Measurements from ENCODE around the gene TINAGL1.

DNA sequence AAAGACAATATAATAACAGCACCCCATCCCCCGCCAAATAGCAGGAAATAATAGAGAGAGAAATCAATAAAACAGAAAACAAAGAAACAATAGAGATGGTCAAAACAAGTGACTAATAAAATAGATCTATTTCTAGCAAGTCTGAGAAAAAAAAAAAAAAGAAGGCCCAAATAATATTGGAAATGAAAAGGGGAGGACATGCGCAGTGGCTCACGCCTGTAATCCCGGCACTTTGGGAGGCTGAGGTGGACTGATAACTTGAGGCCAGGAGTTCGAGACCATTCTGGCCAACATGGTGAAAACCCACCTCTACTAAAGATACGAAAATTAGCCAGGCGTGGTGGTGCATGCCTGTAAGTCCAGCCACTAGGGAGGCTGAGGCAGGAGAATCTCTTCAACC, 22.7 kb downstream of the TINAGL1 start:
- TF ChIP-seq, protein P1, sequence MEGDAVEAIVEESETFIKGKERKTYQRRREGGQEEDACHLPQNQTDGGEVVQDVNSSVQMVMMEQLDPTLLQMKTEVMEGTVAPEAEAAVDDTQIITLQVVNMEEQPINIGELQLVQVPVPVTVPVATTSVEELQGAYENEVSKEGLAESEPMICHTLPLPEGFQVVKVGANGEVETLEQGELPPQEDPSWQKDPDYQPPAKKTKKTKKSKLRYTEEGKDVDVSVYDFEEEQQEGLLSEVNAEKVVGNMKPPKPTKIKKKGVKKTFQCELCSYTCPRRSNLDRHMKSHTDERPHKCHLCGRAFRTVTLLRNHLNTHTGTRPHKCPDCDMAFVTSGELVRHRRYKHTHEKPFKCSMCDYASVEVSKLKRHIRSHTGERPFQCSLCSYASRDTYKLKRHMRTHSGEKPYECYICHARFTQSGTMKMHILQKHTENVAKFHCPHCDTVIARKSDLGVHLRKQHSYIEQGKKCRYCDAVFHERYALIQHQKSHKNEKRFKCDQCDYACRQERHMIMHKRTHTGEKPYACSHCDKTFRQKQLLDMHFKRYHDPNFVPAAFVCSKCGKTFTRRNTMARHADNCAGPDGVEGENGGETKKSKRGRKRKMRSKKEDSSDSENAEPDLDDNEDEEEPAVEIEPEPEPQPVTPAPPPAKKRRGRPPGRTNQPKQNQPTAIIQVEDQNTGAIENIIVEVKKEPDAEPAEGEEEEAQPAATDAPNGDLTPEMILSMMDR (conservative IDR thresholded peaks at IDR 0.05 in 1 of 2, IDR thresholded peaks at IDR 0.05 in 1 of 2; ENCODE audit: low read depth in 1 of 2, low read length in 2 of 2): no peak
- no peak for TF ChIP-seq EZH2 (IDR thresholded peaks at IDR 0.05; ENCODE audit: low read length, missing control alignments)

Data from fibroblast of lung (primary cell).